Endodermal cell (in vitro differentiated cells): ENCODE data around the gene AMHR2. TPM values are rescaled to one million over a fixed set of nuclear protein-coding genes. Genes with fewer than 3 reads are reported as not detected.
"Not testable (repeated sequence)": the region's sequence is repeated elsewhere in the genome, so short reads cannot be mapped to it uniquely, and the experiment has no call there.

ENCODE experiments used
- DNase-seq: peaks from one replicate; pipeline ENCODE4 v3.0.0-alpha.2; 2017
- H3K27ac ChIP-seq: 2 replicates; pipeline ENCODE4 v1.5.1; 2013; ENCODE audit warnings: mild to moderate bottlenecking, low read depth, low read length, moderate library complexity
- H3K27me3 ChIP-seq: 2 replicates; pipeline ENCODE4 v1.6.1; 2013; ENCODE audit warnings: mild to moderate bottlenecking, low read length, moderate library complexity; ENCODE audit not compliant: insufficient read depth, control insufficient read depth, poor library complexity, severe bottlenecking
- H3K36me3 ChIP-seq: 2 replicates; pipeline ENCODE4 v1.7.0; 2013; ENCODE audit warnings: mild to moderate bottlenecking, low read length, moderate library complexity; ENCODE audit not compliant: control insufficient read depth, insufficient read depth
- H3K4me1 ChIP-seq: one replicate; pipeline ENCODE4 v1.7.0; 2013; ENCODE audit warnings: low read length; ENCODE audit not compliant: control insufficient read depth, insufficient read depth
- H3K4me3 ChIP-seq: 2 replicates; pipeline ENCODE4 v1.5.1; 2013; ENCODE audit warnings: mild to moderate bottlenecking, low read length, moderate library complexity
- H3K9ac ChIP-seq: 2 replicates; pipeline ENCODE4 v1.6.1; 2013; ENCODE audit warnings: mild to moderate bottlenecking, low read length, moderate library complexity; ENCODE audit not compliant: poor library complexity, severe bottlenecking; ENCODE audit errors: extremely low read depth
- H3K9me3 ChIP-seq: 2 replicates; pipeline ENCODE4 v1.6.1; 2013; ENCODE audit warnings: mild to moderate bottlenecking, low read length, moderate library complexity; ENCODE audit not compliant: control insufficient read depth
- H3K27ac Mint-ChIP-seq: 2 replicates; pipeline ENCODE4 v1.8.0; 2020; ENCODE audit warnings: mixed read lengths
- H3K27me3 Mint-ChIP-seq: 2 replicates; pipeline ENCODE4 v1.8.0; 2021; ENCODE audit warnings: mild to moderate bottlenecking, mixed read lengths; ENCODE audit not compliant: insufficient read depth
- H3K36me3 Mint-ChIP-seq: 2 replicates; pipeline ENCODE4 v1.8.0; 2020; ENCODE audit warnings: low read depth, mixed read lengths
- H3K4me1 Mint-ChIP-seq: 2 replicates; pipeline ENCODE4 v1.8.0; 2020; ENCODE audit warnings: mixed read lengths
- H3K4me3 Mint-ChIP-seq: 2 replicates; pipeline ENCODE4 v1.8.0; 2020; ENCODE audit warnings: mild to moderate bottlenecking, moderate library complexity, mixed read lengths
- H3K9me3 Mint-ChIP-seq: 2 replicates; pipeline ENCODE4 v1.8.0; 2020; ENCODE audit warnings: mild to moderate bottlenecking, mixed read lengths
- WGBS, 2 experiments: methylation state at CpG; one replicate each; pipeline versions ENCODE4 v1.1.5 to v1.1.7; 2013; ENCODE audit warnings: missing lambda C conversion rate in 2 of 2, mixed read lengths in 1 of 2; ENCODE audit not compliant: insufficient coverage in 1 of 2, insufficient read length in 1 of 2; 5-methylcytosine and 5-hydroxymethylcytosine counted together
- total RNA-seq, 2 donors: library from RNA; stranded (reverse); fragmentation: NEBNext Ultra II Directional in 1 of 2; extraction: Animal tissue kit (Norgen Biotek cat#: 25700) in 1 of 2; gene quantifications; 2 replicates in 1 of 2; 3 replicates in 1 of 2; pipeline ENCODE4 v1.2.1, GENCODE V29; 2021
- TF ChIP-seq, protein P1 (sequence below): fragments of 200-600 bp; sonication (generic); conservative IDR thresholded peaks from 2 replicates; pipeline ENCODE4 v1.5.0; 2021; ENCODE audit warnings: antibody characterized with exemption, mild to moderate bottlenecking

The AMHR2 gene
- total RNA-seq, 2 donors from 2014 or later = 17.1 to 23.6 TPM

DNA sequence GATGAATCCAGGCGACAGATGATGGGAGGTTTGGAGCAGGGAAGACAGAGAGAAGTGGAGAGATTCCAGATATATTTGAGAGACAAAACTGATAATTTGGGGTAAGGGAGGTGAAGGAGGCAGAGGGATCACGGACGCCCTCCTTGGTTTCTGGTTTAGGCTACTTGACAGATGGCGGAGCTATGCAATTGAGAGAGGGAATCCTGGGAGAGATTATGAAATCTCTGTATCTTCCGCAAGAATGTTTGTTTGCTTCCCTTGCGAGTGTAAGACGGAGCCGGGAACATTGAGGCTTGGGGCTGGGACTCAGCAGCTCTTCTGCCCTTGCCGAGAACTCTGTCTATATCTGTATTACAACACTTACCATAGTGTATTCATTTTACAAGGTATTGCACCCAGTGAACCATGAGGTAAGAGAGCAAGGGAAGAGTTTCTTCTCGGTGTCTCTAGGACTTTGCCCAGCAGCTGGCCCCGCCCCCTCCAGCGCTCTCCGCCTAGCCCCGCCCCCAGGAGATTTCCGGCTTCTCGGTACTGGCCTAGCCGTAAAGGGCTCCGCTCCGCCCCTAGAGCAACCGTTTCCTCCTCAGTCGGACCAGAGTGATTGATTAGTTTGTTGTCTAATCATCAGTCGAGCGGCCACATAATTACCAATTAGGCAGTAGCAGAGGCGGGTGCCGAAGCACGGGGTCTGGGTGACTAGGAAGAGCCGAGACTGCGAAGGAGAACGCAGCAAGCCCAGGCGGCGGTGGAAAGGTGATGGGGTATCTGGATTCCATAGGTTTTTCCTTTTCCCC is 17.6 kb downstream of the AMHR2 start, which contains the start of gene PRR13:
PRR13 (plus strand) TSS at position 695 of the 794 bp plus-strand sequence. CDS start 981 bp downstream, outside the sequence.
- Mint-ChIP-seq H3K27ac (peak within 1 kb of the TSS; percentile 94), H3K4me3 (peak within 1 kb of the TSS; percentile 89), H3K9me3 (no peaks in the 10 kb centered on the region), H3K36me3 (peaks cover 26% of the 10 kb centered on the region), H3K27me3 (no peaks in the 10 kb centered on the region), H3K4me1 (peaks cover 18% of the 10 kb centered on the region)
- Histone ChIP-seq H3K9me3 (no peaks in the 10 kb centered on the region), H3K27ac (peak within 1 kb of the TSS; percentile 73), H3K4me1 (peaks cover 4% of the 10 kb centered on the region), H3K27me3 (no peaks in the 10 kb centered on the region), H3K4me3 (peak within 1 kb of the TSS; percentile 100), H3K9ac (peak within 1 kb of the TSS; percentile 85), H3K36me3 (peaks cover 22% of the 10 kb centered on the region)
- TF ChIP-seq, protein P1, sequence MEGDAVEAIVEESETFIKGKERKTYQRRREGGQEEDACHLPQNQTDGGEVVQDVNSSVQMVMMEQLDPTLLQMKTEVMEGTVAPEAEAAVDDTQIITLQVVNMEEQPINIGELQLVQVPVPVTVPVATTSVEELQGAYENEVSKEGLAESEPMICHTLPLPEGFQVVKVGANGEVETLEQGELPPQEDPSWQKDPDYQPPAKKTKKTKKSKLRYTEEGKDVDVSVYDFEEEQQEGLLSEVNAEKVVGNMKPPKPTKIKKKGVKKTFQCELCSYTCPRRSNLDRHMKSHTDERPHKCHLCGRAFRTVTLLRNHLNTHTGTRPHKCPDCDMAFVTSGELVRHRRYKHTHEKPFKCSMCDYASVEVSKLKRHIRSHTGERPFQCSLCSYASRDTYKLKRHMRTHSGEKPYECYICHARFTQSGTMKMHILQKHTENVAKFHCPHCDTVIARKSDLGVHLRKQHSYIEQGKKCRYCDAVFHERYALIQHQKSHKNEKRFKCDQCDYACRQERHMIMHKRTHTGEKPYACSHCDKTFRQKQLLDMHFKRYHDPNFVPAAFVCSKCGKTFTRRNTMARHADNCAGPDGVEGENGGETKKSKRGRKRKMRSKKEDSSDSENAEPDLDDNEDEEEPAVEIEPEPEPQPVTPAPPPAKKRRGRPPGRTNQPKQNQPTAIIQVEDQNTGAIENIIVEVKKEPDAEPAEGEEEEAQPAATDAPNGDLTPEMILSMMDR = no peak
- WGBS, 2 experiments = 8 to 19% methylated on average over 16 to 31 of the region's 31 CpGs
- peak; percentile 100 for DNase-seq

DNA sequence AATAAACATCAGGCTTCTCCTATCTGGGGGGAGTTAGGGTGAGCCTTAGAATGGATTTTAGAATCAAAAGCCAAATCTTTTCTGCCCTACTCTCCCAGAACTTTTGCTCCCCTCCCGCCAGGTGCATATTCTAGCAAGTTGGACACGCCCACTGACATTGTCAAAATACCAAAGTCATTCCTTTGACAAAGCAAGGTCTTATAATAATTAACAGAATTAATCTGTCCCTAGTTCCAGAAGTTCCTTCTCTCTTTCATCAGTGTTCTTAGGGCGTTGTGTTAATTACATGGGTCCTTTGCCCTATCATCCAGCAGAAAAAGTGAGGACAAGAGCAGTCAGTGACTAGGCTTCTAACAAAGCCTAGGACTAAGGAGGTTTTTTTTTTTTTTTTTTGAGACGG is 20.3 kb downstream of the AMHR2 start:
- peaks cover 15% of the 10 kb centered on the region for H3K4me1 Mint-ChIP-seq
- TF ChIP-seq, protein P1 = no peak
- peaks cover 44% of the 10 kb centered on the region for H3K36me3 Mint-ChIP-seq
- H3K4me3 Mint-ChIP-seq = peak overlapping the region; percentile 89
- H3K27ac Mint-ChIP-seq = peak overlapping the region; percentile 20
- H3K9me3 Mint-ChIP-seq = no peaks in the 10 kb centered on the region
- H3K27me3 ChIP-seq = no peaks in the 10 kb centered on the region
- H3K9ac ChIP-seq = no peak overlapping the region
- peak overlapping the region; percentile 100 for H3K4me3 ChIP-seq
- peaks cover 4% of the 10 kb centered on the region for H3K4me1 ChIP-seq
- H3K27ac ChIP-seq = no peak overlapping the region
- 90 to 100% methylated on average over 2 to 3 of the region's 4 CpGs for WGBS, 2 experiments
- no peaks in the 10 kb centered on the region for H3K27me3 Mint-ChIP-seq
- peaks cover 33% of the 10 kb centered on the region for H3K36me3 ChIP-seq
- no peaks in the 10 kb centered on the region for H3K9me3 ChIP-seq
- no peak for DNase-seq

DNA sequence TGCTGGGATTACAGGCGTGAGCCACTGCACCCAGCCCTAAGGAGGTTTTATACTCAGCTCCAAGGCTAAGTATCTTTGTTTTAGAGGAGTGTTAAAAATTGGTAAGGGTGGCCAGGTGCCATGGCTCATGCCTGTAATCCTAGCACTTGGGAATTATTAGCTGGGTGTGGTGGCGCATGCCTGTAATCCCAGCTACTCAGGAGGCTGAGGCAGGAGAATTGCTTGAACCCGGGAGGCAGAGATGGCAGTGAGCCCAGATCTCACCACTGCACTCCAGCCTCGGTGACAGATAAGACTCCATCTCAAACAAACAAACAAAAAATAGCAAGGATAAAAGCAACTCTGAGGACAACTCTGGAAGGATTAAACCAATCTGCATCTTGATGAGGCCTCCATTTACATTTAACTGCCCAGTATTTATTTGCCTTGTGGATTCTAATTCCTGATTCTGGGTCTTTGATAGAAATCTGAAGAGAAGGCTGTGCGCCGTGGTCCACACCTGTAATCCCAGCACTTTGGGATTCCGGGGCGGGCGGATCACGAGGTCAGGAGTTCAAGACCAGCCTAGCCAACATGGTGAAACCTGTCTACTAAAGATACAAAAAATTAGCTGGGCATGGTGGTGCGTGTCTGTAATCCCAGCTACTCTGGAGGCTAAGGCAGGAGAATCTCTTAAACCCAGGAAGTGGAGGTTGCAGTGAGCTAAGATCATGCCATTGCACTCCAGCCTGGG is 21.1 kb downstream of the AMHR2 start:
- H3K9me3 ChIP-seq, H3K4me1 ChIP-seq, H3K4me3 Mint-ChIP-seq, H3K27me3 ChIP-seq, H3K27me3 Mint-ChIP-seq, DNase-seq, H3K9me3 Mint-ChIP-seq, H3K9ac ChIP-seq, H3K27ac ChIP-seq: not testable (repeated sequence)
- Mint-ChIP-seq H3K27ac (peak overlapping the region; percentile 21), H3K4me1 (peaks cover 15% of the 10 kb centered on the region), H3K36me3 (peaks cover 44% of the 10 kb centered on the region)
- Histone ChIP-seq H3K4me3 (peak overlapping the region; percentile 49), H3K36me3 (peaks cover 33% of the 10 kb centered on the region)
- 94 to 96% methylated on average over 9 to 11 of the region's 11 CpGs for WGBS, 2 experiments
